Activated CD8-positive, alpha-beta memory T cell treated with anti-CD3 and anti-CD28 coated beads for 24 hours (primary cell): ENCODE data around the gene B4GALT3.

Experiments used
- DNase-seq: peaks from one replicate; pipeline ENCODE4 v3.0.0-alpha.2; 2020

Gene B4GALT3

DNA sequence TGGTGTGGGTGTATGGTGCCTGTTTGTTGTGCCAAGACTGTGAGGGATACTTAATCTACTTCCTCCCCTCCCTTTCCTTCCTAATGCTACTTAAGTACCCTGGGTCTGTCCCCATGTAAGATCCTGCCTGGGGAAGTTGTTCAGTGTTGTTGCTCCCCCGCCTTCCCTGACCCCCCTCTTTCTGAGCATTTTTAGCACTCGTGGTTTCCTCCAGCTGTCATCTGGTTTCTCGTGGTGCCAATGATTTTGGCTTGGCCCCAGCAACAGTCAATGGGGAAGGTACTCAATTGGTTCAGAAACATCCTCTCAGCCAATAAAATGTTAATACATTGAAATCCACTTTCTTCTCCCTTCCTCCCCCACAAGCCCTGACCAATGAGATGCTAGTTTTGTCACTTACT lies 8.0 kb upstream of the B4GALT3 start:
- DNase-seq, result peak; percentile 79

- DNase-seq, result peak; percentile 76
Measured at GRCh38 chr1:161182214-161182613, 4.9 kb upstream of the B4GALT3 start.

GRCh38 chr1:161180639-161181038 lies 3.3 kb upstream of the B4GALT3 start:
- DNase-seq, result no peak

DNA sequence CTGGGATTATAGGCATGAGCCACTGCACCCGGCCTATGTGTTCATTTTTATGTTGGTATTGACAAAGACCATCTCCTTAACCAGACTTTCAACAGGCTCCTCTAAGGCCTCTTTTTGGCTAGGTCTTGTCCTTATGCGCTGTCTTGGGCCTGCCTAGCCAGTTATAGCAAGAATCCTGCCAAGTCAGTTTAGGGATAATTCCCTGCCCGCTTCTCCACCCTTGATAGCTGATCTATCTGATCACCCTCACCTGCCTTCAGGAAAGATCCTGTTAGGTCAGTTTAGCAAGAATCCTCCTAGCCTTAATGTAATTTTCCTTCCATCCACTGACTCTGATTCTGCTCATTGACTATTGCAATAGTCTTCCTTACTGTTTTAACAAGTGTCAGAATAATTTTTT lies 2.4 kb upstream of the B4GALT3 start:
- DNase-seq, result no peak

DNA sequence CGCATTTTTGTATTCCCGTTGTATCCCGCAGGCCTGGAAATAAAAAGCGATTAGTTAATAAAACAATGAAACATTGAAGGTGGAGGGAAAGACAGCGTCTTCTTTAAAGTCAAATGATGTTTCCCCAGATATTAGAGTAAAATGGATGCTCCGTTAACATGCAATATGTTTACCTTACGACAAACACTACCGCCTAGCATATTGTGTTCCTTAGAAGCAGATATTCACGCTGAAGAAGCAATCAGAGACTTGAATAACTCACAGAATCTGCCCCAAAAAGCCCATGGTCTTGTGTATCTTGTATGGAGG lies 583 bp upstream of the B4GALT3 start:
- DNase-seq, result no peak

GRCh38 chr1:161176468-161177111 lies 717 bp downstream of the B4GALT3 start:
- no peak for DNase-seq

DNA sequence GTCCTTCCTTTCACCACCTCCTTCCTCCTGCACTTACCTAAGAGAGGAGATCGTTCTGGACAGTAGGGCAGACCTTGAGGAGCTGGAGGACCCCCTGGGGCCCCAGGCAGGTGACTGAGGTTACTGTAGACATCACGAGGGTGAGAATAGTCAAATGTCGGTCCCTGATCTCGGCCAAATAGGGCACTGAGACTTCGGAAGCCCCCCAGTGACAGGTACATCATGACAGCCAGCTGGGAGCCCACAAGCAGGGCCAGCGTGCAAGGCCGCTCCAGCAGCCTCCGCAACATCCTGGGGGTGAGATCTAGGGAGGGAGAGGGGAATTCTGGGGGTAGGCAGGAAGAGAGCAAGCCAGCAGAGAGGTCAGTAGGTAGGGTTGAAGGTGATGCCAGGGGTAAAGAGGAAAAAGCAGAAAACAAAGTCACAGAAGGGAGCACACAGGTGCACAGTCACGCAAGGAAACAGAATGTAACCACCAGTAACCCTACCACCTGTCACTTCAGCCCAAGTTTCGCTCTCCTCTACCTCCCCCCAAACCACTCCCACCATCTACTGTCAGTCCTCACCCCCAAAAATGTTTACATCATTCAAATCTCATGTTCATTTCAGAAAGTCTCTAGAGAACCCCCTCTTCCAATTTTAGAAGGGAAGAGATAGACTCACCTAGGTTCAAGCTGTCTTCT lies 1.4 kb downstream of the B4GALT3 start:
- no peak for DNase-seq

GRCh38 chr1:161174911-161175310 lies 2.4 kb downstream of the B4GALT3 start:
- no peak for DNase-seq

GRCh38 chr1:161173711-161174110 lies 3.6 kb downstream of the B4GALT3 start:
- DNase-seq, result no peak

GRCh38 chr1:161172776-161173376 lies 4.4 kb downstream of the B4GALT3 start:
- DNase-seq, result no peak

DNA sequence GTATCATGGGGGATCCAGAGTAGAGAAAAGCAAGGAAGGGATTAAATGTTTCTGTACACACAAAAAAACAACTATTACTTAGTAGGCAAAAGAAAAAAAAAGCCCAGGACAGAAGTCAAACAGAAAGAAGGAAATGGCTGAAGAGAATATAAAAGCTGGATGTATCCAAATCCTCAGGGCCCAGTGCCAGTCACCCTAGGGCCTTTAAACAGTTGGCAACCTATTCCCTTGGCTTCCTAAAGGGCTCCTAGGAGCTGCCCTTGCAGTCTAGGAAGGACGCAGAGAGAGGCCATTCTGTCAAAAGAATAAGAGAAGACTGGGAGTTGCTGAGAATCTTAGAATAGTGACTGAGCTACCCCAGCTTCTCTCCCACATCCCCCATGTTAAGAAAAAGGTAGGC lies 5.0 kb downstream of the B4GALT3 start:
- no peak for DNase-seq

GRCh38 chr1:161171696-161172095 lies 5.6 kb downstream of the B4GALT3 start:
- no peak for DNase-seq

DNA sequence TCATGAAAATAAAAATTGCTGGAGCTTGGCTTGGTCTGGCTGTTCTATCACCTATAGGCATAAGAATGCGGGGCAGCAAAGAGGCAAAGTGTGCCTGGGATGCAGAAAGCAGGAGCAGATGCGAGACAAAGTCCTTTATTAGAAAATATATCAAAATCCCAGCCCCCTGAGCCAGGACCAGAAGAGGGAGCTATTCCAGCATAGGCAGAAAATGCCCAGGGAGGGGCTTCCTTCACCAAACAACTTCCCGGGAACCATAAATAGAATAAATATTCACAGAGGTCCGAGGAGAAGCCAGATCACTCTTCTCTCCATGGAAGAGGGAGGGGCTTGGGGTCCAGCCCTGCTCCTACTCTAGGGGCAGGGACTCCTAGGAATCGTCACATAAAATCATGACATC lies 6.1 kb downstream of the B4GALT3 start:
- DNase-seq, result no peak

DNA sequence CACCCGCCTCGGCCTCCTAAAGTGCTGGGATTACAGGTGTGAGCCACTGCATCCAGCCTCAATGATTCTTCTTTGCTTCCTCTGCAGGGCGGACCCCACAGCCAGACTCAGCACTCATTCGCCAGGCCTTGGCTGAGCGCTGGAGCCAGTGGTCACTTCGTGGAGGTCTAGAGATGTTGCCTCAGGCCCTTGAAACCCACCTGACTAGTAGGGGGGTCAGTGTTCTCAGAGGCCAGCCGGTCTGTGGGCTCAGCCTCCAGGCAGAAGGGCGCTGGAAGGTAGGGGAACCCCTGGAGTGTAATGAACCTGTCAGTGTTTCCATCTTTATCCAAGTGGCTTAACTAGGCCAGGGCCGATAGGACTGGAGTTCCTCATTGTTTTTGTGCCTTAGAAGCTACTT lies 8.4 kb downstream of the B4GALT3 start:
- DNase-seq, result no peak

GRCh38 chr1:161166669-161167548 lies 10.4 kb downstream of the B4GALT3 start:
- no peak for DNase-seq

- peak; percentile 92 for DNase-seq
Measured at GRCh38 chr1:161165742-161166668, 11.3 kb downstream of the B4GALT3 start, which contains the start of gene PPOX. PPOX (plus strand) TSS chr1:161166426; CDS start chr1:161166848, 422 bp downstream.

DNA sequence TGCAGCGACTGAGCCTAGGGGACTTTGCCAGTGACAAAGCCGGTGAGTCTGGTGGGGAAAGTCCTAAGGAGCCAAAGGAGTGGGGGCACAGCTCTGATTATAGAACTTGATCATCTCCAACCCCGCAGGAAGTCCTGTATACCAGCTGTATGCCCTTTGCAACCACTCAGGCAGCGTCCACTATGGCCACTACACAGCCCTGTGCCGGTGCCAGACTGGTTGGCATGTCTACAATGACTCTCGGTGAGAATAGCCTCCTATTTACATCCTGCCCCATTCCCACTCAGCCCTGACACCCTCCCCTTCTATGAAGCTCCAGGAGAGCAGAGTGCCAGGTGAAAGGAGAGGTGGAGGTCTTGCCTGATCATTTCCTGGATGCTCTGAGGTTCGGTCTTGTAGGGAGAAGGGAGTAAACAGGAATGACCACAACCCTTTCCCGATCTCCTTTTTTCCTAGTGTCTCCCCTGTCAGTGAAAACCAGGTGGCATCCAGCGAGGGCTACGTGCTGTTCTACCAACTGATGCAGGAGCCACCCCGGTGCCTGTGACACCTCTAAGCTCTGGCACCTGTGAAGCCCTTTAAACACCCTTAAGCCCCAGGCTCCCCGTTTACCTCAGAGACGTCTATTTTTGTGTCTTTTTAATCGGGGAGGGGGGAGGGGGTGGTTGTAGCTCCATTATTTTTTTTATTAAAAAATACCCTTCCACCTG lies 12.3 kb downstream of the B4GALT3 start:
- DNase-seq, result no peak

- DNase-seq, result no peak
Measured at GRCh38 chr1:161163793-161164192, 13.5 kb downstream of the B4GALT3 start.

DNA sequence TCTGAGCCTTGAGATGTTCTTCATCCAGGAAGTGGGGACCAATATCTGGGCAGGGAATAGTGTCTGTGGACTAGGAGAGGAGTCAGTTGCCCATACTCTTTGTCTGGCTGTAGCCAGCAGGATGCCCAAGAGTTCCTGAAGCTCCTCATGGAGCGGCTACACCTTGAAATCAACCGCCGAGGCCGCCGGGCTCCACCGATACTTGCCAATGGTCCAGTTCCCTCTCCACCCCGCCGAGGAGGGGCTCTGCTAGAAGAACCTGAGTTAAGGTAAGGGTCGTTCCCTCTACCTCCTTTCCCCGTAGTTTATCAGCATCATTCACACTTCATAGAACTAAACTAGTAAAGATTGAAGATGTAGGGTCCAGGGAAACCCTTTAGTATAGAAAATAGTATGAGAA lies 14.5 kb downstream of the B4GALT3 start:
- no peak for DNase-seq

- no peak for DNase-seq
Measured at GRCh38 chr1:161162052-161162451, 15.3 kb downstream of the B4GALT3 start.

DNA sequence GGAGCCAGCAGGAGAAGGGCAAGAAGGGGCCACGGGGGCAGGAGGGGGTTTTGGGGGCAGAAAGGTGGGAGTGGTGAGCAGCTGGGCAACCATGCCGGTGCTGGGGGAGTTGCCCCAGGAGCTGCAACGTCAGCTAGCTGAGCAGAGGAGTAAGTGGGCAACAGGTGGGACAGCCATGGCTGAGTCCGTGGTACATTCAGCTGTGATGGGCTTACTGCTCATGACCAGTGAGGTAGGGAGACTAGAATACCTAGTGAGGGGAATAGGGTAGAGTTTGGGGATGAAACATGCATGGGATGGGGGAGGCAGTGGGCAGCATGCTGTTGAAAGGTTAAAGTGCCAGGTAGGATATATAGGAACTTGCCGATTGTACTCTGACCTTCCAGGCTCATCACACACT lies 15.7 kb downstream of the B4GALT3 start:
- DNase-seq, result no peak

- no peak for DNase-seq
Measured at GRCh38 chr1:161160671-161161145, 16.6 kb downstream of the B4GALT3 start.
